ENCODE data around the gene OR1D5.

The OR1D5 gene

DNA sequence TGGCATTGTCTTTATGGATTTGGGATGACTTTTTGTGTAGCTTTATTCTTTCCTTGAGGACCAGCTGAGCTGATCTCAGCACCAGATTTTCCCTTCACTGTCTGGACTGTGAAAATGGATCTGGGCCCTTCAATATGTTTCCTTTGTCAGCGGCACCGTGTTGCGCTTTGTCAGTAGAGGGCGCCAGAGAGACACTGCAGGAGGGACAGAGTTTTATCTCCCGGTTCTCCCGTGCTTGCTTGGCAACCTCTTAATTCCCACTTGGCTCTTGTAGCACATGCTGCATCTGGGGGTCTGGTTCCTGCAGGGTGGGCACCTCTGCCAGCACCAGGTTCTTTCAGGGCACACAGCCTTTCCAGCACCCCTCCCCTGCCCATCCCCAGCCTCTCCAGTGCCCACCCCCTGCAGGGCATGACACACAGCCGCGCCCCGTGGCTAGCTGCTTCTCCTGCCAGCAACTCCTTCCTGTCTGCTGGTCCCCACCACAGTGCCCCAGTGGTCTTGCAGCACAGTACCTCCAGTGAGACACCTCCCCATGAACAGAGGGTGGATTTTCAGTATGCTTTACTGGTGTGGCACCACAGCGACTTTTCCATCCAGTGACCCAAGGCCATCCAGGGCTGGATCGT lies 19.6 kb downstream of the OR1D5 start:
- no peak overlapping the region for H3K27ac ChIP-seq
- TF ChIP-seq, protein P1, sequence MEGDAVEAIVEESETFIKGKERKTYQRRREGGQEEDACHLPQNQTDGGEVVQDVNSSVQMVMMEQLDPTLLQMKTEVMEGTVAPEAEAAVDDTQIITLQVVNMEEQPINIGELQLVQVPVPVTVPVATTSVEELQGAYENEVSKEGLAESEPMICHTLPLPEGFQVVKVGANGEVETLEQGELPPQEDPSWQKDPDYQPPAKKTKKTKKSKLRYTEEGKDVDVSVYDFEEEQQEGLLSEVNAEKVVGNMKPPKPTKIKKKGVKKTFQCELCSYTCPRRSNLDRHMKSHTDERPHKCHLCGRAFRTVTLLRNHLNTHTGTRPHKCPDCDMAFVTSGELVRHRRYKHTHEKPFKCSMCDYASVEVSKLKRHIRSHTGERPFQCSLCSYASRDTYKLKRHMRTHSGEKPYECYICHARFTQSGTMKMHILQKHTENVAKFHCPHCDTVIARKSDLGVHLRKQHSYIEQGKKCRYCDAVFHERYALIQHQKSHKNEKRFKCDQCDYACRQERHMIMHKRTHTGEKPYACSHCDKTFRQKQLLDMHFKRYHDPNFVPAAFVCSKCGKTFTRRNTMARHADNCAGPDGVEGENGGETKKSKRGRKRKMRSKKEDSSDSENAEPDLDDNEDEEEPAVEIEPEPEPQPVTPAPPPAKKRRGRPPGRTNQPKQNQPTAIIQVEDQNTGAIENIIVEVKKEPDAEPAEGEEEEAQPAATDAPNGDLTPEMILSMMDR (conservative IDR thresholded peaks at IDR 0.05) = peak; percentile 89
- no peak for TF ChIP-seq ZFX (IDR thresholded peaks at IDR 0.05)

DNA sequence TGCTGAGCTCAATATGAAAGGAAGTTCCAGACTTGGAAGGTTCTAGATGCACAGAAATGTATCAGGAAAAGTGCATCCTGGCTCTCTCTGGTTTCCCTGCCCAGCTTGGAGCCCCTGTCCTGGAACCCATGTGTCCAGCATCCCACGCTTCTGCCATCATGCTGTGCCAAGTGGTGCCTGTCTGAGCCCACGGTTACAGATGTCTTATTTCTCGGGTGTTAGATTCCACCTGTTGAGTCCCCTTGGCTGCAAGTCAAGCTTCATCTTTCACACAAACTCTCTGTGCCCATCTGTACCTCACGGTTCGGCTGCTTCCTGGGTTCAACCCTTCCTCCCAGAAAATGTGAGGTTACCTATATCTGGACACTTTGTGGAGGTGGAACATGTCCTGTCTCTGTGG lies 22.5 kb downstream of the OR1D5 start:
- no peak for TF ChIP-seq ZFX (IDR thresholded peaks at IDR 0.05)
- TF ChIP-seq, protein P1 (conservative IDR thresholded peaks at IDR 0.05) = no peak
- no peak overlapping the region for H3K27ac ChIP-seq

DNA sequence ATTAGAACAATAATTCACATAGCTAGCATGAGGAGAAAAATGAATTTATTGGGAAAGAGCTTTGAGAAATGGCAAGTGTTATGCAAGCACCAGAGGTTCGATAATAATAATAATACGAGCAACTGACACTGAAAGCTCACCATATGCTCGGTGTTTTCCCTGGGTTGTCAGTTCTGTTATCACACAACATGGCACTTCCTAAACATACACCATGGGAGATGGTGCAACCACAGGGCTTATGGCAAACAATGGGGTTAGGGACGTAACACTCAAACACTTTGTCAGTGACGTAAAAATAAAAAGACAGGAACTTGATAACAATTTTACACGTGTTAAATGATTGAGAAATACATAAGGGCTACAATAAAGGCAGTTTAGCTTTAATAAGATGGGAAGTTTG lies 23.7 kb downstream of the OR1D5 start:
- TF ChIP-seq, protein P1 (conservative IDR thresholded peaks at IDR 0.05) = no peak
- no peak for TF ChIP-seq ZFX (IDR thresholded peaks at IDR 0.05)
- H3K27ac ChIP-seq = no peak overlapping the region

DNA sequence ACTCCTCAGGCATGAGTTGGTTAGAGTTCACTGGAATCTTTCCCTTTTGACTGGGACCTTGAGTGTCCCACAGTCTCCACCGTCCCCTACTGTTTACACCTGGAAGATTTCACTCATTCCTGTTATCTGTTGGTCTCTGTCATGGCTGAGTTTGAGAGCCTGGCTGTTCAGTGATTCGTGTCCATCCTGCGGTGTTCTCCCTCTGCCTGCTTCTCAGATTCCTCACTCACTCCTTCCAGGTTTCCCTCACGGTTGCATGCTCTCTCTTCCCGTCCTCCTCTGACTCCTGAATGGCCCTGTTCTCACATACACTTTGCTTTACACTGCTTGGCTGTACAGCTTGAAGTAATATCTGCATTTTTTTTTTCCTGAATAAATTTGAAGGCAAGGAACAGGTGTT lies 24.5 kb downstream of the OR1D5 start:
- TF ChIP-seq, protein P1 (conservative IDR thresholded peaks at IDR 0.05) = no peak
- TF ChIP-seq ZFX (IDR thresholded peaks at IDR 0.05) = no peak
- H3K27ac ChIP-seq = no peak overlapping the region

DNA sequence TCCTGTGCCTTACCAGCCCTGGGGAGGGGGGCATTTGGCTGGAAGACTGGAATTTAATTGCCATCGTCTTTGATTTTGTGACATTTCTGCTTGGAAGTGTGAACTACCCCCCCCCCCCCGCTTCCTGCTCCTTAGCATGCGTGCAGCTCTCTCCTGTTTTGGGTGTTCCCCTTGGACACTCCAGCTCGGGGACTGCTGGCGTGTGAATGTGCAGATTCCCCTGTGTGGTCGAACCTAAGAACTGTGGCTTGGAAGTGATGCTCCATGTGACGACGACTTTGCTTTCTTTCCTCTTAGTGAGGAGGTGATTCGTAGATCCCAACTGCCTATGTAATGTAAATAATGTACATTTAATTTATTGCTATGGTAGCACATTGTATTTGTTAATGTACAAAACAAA lies 26.1 kb downstream of the OR1D5 start:
- TF ChIP-seq ZFX (IDR thresholded peaks at IDR 0.05) = no peak
- TF ChIP-seq, protein P1 (conservative IDR thresholded peaks at IDR 0.05) = no peak

DNA sequence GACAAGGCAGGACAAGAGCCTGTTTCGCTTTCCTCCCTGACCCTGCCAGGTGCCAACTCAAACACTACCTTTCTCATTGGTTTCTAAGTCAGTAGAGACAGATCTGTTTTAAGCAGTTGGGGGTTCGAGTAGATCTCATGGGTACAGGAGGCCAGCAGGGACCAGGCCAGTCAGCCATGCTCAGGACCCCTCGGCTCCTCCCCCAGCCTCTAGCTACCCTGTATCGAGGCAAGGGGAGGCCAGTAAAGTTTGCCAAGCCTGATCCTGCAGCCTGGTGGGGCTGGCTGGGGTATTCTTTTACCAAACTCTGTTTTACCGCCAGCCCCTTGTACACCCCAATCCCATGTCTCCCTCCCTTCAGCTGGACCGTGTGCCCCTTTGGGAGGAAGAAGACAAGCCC lies 26.6 kb downstream of the OR1D5 start:
- TF ChIP-seq, protein P1 (conservative IDR thresholded peaks at IDR 0.05) = no peak
- TF ChIP-seq ZFX (IDR thresholded peaks at IDR 0.05) = no peak

More for the DNA sequence above, 26.1 kb downstream of the OR1D5 start:
- H3K27ac ChIP-seq = no peak overlapping the region

DNA sequence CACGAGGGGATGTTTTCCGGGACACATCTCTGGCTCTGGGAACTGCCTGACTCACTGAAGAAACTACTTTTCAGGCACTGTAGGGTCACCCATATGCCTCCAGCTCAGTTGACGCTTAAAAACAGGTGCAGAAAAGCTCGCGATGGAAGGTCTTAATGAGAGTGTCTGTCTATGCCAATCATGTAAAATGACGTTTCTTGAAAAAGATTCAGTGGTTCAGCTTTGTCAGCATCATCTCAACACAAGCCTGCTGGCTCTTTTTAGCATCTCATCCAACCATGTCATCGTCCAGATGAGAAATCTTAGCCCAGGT lies 27.5 kb downstream of the OR1D5 start:
- H3K27ac ChIP-seq = no peak overlapping the region
- TF ChIP-seq, protein P1 (conservative IDR thresholded peaks at IDR 0.05) = no peak
- no peak for TF ChIP-seq ZFX (IDR thresholded peaks at IDR 0.05)

More for the DNA sequence above, 26.6 kb downstream of the OR1D5 start:
- no peak overlapping the region for H3K27ac ChIP-seq

Measured in C4-2B (cell line).